ENCODE data around the gene RTN4R.

DNA sequence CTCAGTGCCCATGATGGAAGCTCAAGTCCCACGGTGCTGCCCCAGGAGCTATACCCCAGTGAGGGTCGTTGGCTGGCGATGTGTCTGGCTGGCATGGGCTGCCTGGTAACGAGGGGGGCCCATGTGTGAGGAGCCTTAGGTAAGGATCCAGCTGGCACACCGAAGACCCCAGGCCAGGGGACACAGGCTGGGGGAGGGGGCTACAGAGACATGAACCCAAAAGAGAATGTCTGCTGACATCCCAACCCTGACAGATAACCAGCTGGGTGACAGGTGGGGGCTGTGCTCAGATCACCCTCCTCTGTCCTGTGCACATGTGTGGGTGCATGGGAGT lies 39.2 kb downstream of the RTN4R start:
- TF ChIP-seq ELF4 (CRISPR knock-in tag; IDR thresholded peaks at IDR 0.05; ENCODE audit: low read depth) (no peak), IRF2 (CRISPR knock-in tag; IDR thresholded peaks at IDR 0.05; ENCODE audit: borderline replicate concordance, low read depth) (no peak), NR3C1 (CRISPR knock-in tag; conservative IDR thresholded peaks at IDR 0.05; ENCODE audit: low read depth) (no peak), ZNF416 (CRISPR knock-in tag; IDR thresholded peaks at IDR 0.05) (no peak)
- TF ChIP-seq, protein P1, sequence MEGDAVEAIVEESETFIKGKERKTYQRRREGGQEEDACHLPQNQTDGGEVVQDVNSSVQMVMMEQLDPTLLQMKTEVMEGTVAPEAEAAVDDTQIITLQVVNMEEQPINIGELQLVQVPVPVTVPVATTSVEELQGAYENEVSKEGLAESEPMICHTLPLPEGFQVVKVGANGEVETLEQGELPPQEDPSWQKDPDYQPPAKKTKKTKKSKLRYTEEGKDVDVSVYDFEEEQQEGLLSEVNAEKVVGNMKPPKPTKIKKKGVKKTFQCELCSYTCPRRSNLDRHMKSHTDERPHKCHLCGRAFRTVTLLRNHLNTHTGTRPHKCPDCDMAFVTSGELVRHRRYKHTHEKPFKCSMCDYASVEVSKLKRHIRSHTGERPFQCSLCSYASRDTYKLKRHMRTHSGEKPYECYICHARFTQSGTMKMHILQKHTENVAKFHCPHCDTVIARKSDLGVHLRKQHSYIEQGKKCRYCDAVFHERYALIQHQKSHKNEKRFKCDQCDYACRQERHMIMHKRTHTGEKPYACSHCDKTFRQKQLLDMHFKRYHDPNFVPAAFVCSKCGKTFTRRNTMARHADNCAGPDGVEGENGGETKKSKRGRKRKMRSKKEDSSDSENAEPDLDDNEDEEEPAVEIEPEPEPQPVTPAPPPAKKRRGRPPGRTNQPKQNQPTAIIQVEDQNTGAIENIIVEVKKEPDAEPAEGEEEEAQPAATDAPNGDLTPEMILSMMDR (IDR thresholded peaks at IDR 0.05): no peak
- TF ChIP-seq, protein P2, sequence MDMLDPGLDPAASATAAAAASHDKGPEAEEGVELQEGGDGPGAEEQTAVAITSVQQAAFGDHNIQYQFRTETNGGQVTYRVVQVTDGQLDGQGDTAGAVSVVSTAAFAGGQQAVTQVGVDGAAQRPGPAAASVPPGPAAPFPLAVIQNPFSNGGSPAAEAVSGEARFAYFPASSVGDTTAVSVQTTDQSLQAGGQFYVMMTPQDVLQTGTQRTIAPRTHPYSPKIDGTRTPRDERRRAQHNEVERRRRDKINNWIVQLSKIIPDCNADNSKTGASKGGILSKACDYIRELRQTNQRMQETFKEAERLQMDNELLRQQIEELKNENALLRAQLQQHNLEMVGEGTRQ (CRISPR knock-in tag; IDR thresholded peaks at IDR 0.05): no peak
- TF ChIP-seq, protein P3, sequence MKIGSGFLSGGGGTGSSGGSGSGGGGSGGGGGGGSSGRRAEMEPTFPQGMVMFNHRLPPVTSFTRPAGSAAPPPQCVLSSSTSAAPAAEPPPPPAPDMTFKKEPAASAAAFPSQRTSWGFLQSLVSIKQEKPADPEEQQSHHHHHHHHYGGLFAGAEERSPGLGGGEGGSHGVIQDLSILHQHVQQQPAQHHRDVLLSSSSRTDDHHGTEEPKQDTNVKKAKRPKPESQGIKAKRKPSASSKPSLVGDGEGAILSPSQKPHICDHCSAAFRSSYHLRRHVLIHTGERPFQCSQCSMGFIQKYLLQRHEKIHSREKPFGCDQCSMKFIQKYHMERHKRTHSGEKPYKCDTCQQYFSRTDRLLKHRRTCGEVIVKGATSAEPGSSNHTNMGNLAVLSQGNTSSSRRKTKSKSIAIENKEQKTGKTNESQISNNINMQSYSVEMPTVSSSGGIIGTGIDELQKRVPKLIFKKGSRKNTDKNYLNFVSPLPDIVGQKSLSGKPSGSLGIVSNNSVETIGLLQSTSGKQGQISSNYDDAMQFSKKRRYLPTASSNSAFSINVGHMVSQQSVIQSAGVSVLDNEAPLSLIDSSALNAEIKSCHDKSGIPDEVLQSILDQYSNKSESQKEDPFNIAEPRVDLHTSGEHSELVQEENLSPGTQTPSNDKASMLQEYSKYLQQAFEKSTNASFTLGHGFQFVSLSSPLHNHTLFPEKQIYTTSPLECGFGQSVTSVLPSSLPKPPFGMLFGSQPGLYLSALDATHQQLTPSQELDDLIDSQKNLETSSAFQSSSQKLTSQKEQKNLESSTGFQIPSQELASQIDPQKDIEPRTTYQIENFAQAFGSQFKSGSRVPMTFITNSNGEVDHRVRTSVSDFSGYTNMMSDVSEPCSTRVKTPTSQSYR (CRISPR knock-in tag; IDR thresholded peaks at IDR 0.05): no peak
- TF ChIP-seq, protein P4, sequence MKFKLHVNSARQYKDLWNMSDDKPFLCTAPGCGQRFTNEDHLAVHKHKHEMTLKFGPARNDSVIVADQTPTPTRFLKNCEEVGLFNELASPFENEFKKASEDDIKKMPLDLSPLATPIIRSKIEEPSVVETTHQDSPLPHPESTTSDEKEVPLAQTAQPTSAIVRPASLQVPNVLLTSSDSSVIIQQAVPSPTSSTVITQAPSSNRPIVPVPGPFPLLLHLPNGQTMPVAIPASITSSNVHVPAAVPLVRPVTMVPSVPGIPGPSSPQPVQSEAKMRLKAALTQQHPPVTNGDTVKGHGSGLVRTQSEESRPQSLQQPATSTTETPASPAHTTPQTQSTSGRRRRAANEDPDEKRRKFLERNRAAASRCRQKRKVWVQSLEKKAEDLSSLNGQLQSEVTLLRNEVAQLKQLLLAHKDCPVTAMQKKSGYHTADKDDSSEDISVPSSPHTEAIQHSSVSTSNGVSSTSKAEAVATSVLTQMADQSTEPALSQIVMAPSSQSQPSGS (CRISPR knock-in tag; IDR thresholded peaks at IDR 0.05; ENCODE audit: borderline replicate concordance, low read depth): no peak

Measured in WTC11 (cell line).